Stimulated activated CD8-positive, alpha-beta memory T cell treated with anti-CD3 and anti-CD28 coated beads, Interleukin-12 subunit alpha, Interleukin-12 subunit beta, amount 100 ng/mL, for 24 hours (primary cell): Measurements from ENCODE around the gene TRAF7.
"Not testable (repeated sequence)": the region's sequence is repeated elsewhere in the genome, so short reads cannot be mapped to it uniquely, and the experiment has no call there.

Experiments
- DNase-seq: peaks from one replicate; pipeline ENCODE4 v3.0.0-alpha.2; 2020; ENCODE audit errors: extremely low read depth

TRAF7 gene

GRCh38 chr16:2155091-2155950 lies at the start of gene TRAF7:
TSS of gene TRAF7 (plus strand) at chr16:2155782. CDS start at chr16:2163921, 8,139 bp downstream.
- peak; percentile 92 for DNase-seq

GRCh38 chr16:2106211-2106610 lies 49.4 kb upstream of the TRAF7 start:
- not testable (repeated sequence) for DNase-seq

GRCh38 chr16:2107121-2107790 lies 48.3 kb upstream of the TRAF7 start:
- DNase-seq = not testable (repeated sequence)

- DNase-seq = not testable (repeated sequence)
Measured at GRCh38 chr16:2107791-2108125, 47.8 kb upstream of the TRAF7 start.

- DNase-seq = not testable (repeated sequence)
Measured at GRCh38 chr16:2108446-2109270, 46.9 kb upstream of the TRAF7 start.

- not testable (repeated sequence) for DNase-seq
Measured at GRCh38 chr16:2109271-2109580, 46.4 kb upstream of the TRAF7 start.

- not testable (repeated sequence) for DNase-seq
Measured at GRCh38 chr16:2109872-2110271, 45.7 kb upstream of the TRAF7 start.

- not testable (repeated sequence) for DNase-seq
Measured at GRCh38 chr16:2110332-2111008, 45.1 kb upstream of the TRAF7 start.

GRCh38 chr16:2111009-2111353 lies 44.6 kb upstream of the TRAF7 start:
- not testable (repeated sequence) for DNase-seq

- not testable (repeated sequence) for DNase-seq
Measured at GRCh38 chr16:2111412-2112335, 43.9 kb upstream of the TRAF7 start.

GRCh38 chr16:2112539-2113106 lies 43.0 kb upstream of the TRAF7 start:
- not testable (repeated sequence) for DNase-seq

GRCh38 chr16:2114225-2114624 lies 41.4 kb upstream of the TRAF7 start:
- DNase-seq = not testable (repeated sequence)

GRCh38 chr16:2114885-2115590 lies 40.5 kb upstream of the TRAF7 start:
- DNase-seq = not testable (repeated sequence)

- no peak for DNase-seq
Measured at GRCh38 chr16:2115591-2115973, 40.0 kb upstream of the TRAF7 start.

GRCh38 chr16:2116428-2116827 lies 39.2 kb upstream of the TRAF7 start:
- DNase-seq = not testable (repeated sequence)

- not testable (repeated sequence) for DNase-seq
Measured at GRCh38 chr16:2117341-2117740, 38.2 kb upstream of the TRAF7 start.

- DNase-seq = not testable (repeated sequence)
Measured at GRCh38 chr16:2117960-2118722, 37.4 kb upstream of the TRAF7 start.

GRCh38 chr16:2121325-2121724 lies 34.3 kb upstream of the TRAF7 start:
- not testable (repeated sequence) for DNase-seq

GRCh38 chr16:2121853-2122252 lies 33.7 kb upstream of the TRAF7 start:
- DNase-seq = no peak
